Adipose tissue (tissue), 3 donors: ENCODE results near the gene MET. TPM values are rescaled to one million over a fixed set of nuclear protein-coding genes. Genes with fewer than 3 reads are reported as not detected.

ENCODE experiments used
- H3K27ac ChIP-seq: one replicate; pipeline ENCODE4 v1.5.1; 2013; ENCODE audit warnings: low read depth, low read length
- WGBS, 3 donors: extraction: QIAGEN DNeasy Blood & Tissue Kit; methylation state at CpG; one replicate each; pipeline ENCODE4 v1.1.7; 2013; 5-methylcytosine and 5-hydroxymethylcytosine counted together
- polyA plus RNA-seq, 3 donors: library from polyadenylated mRNA; stranded (reverse); fragments of 200-250 nt; gene quantifications; one replicate each; pipeline ENCODE4 v1.2.3, GENCODE V29; 2013
- donor health status: healthy with polysubstance abuse.
- donor health status: Bipolar disorder and iron deficiency.
- donor health status: healthy.

MET gene
- polyA plus RNA-seq, 3 donors = 3.4 to 7.4 (median 5.3) TPM

DNA sequence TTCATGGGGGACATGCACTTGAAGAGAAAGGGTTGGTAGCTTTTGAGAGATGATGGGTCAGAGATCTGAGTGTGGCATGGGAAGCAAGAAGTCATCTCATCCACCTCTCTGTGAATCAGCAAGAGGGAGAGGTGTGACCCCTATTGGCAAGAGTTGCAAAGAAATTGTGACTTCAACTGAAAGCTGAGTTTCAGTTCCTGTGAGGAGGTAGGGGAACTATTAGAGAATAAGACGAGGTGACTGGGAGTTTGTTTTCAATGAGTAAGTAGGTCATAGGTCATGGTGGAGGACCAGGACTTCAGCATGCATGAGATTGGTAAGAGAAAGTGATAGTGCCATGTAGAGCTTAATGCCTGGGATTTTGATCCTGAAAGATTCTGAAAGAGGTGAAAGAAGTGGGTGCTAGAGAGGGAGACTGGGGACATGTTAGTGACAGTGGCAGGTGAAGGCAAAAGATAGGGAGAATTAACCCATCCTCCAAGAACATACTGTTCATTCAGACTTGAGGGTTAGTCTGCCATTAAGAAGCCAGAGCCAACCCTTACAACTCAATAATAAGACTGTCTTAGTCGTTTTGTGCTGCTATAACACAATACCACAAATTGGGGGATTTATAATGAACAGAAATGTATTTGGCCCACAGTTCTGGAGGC is 114.9 kb downstream of the MET start:
- no peak overlapping the region for H3K27ac ChIP-seq
- WGBS, 3 donors = 51 to 55% (median 55%) methylated on average over 2 of the region's 2 CpGs

- WGBS, 3 donors = 50 to 84% (median 80%) methylated on average over 2 of the region's 2 CpGs
- H3K27ac ChIP-seq = no peak overlapping the region
Observed at GRCh38 chr7:116787881-116788280, 115.9 kb downstream of the MET start.

- WGBS, 3 donors = 61 to 75% (median 74%) methylated on average over 5 of the region's 5 CpGs
- H3K27ac ChIP-seq = no peak overlapping the region
Observed at GRCh38 chr7:116788572-116789197, 116.7 kb downstream of the MET start.

DNA sequence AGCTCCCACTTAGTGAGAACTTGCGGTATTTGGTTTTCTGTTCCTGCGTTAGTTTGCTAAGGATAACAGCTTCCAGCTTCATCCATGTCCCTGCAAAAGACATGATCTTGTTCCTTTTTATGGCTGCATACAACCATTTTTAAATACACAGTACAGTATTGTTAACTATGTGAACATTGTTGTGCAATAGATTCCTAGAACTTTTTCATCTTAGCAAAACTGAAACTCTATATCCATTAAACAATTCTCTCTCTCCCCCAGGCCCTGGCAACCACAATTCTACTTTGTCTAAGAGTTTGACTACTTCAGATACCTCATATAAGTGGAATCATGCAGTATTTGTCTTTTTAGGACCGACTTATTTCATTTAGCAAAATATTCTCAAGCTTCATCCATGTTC is 118.0 kb downstream of the MET start:
- H3K27ac ChIP-seq = no peak overlapping the region
- WGBS, 3 donors = 93 to 97% (median 95%) methylated on average over 3 of the region's 3 CpGs

DNA sequence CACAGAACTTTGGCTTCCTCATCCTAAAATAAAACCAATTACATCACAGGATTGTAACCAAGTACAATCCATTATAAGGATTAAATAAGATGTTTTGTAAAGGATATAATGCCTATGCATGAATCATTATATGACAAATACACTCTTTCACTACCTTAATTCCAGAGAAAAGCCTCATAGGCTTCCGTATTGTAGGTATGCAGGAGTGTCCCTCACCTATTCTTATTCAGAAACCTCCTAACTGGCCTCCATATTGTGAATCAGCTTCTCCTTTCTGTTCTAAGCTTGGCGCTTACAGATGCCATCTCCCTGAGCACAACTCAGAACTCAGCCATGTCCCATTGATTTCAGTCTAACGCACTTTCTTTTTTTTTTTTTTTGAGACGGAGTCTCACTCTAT is 120.8 kb downstream of the MET start:
- WGBS, 3 donors = 98 to 99% (median 98%) methylated on average over 4 of the region's 4 CpGs
- no peak overlapping the region for H3K27ac ChIP-seq

GRCh38 chr7:116793795-116794340 is 121.9 kb downstream of the MET start:
- 90 to 95% (median 92%) methylated on average over 5 of the region's 5 CpGs for WGBS, 3 donors
- no peak overlapping the region for H3K27ac ChIP-seq

DNA sequence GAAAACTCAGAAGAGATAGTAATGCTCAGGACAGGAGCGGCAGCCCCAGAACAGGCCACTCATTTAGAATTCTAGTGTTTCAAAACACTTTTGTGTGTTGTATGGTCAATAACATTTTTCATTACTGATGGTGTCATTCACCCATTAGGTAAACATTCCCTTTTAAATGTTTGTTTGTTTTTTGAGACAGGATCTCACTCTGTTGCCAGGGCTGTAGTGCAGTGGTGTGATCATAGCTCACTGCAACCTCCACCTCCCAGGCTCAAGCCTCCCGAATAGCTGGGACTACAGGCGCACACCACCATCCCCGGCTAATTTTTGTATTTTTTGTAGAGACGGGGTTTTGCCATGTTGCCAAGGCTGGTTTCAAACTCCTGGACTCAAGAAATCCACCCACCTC is 124.5 kb downstream of the MET start:
- WGBS, 3 donors = 94 to 97% (median 95%) methylated on average over 5 of the region's 5 CpGs
- no peak overlapping the region for H3K27ac ChIP-seq

- WGBS, 3 donors = 40 to 51% (median 41%) methylated on average over 2 of the region's 2 CpGs
- H3K27ac ChIP-seq = no peak overlapping the region
Observed at GRCh38 chr7:116797612-116798011, 125.6 kb downstream of the MET start.

DNA sequence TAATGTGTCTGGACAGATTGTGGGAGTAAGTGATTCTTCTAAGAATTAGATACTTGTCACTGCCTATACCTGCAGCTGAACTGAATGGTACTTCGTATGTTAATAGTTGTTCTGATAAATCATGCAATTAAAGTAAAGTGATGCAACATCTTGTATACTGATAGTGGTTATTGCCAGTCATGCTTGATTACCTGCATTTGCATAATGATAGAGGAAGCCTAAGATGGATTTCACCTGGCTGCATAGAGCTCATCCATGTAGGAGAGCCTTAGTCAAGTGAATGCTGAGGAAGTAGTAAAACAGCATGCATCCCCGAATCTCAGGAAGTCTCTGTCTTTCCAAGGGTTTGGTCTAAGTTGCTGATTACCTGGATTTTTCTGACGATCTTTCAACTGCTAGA is 126.2 kb downstream of the MET start:
- no peak overlapping the region for H3K27ac ChIP-seq

DNA sequence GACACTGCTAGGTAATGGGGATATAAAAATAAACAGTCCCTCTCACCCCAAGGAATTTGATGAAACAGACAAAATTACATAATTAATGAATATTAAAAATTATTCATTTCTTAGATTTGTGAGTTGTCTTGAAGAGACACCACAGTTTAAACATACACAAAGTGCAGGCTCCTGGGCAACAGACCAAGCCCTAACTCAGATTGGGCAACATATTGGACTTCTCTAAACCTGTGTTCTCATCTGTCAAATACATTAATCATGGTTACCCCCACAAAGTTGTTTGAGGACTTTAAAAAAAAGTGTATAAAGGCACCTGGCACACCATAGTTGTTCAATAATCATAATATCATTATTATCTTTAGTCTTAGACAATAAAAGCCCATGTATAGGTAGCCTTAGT is 127.9 kb downstream of the MET start:
- no peak overlapping the region for H3K27ac ChIP-seq

More for the DNA sequence above, 126.2 kb downstream of the MET start:
- 70 to 85% (median 78%) methylated on average over 3 of the region's 3 CpGs for WGBS, 3 donors

DNA sequence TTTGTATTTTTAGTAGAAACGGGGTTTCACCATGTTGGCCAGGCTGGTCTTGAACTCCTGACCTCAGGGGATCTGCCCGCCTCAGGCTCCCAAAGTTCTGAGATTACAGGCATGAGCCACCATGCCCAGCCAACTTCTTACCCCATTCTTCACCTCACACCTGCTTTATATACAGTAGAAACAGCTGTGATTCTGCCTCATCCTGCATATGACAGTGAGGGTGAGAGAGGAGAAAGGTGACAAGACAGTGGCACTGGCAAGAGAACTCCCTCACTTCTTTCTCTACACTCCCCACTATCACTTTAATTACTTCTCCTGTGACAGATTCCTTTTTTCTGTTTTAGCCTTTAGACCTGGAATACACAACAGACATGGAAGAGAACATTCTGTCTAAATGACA is 128.6 kb downstream of the MET start:
- no peak overlapping the region for H3K27ac ChIP-seq
- WGBS, 3 donors = 88 to 93% (median 88%) methylated on average over 2 of the region's 2 CpGs

DNA sequence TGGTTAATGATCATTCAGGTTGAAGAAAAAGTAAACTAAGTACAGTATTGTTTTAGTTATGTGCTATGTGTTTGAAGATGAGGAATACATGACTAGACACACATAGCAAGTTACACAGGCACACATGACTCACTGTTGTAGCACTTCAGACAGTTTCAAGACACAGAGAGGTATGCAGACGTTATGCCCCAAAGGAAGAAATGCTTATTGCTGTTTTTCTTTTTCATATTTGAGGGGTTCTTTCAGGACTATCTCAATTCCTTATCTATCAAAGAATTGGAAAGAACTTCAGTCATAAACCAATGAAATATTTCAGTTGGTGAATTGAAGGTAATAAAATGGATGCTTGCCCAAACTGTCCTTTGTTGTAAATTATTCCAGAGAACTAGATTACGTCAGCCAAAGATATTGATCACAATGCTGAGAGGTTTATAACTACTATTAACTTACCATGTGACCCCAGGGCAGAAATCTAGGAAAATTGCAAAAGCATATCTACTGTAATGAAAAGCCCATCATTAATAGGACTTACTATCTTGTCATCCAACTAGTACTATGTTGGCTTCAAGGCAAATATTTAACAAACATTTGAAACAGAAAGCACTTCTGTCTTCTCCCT is 129.2 kb downstream of the MET start:
- no peak overlapping the region for H3K27ac ChIP-seq
- WGBS, 3 donors = 56 to 76% (median 74%) methylated on average over 2 of the region's 2 CpGs

DNA sequence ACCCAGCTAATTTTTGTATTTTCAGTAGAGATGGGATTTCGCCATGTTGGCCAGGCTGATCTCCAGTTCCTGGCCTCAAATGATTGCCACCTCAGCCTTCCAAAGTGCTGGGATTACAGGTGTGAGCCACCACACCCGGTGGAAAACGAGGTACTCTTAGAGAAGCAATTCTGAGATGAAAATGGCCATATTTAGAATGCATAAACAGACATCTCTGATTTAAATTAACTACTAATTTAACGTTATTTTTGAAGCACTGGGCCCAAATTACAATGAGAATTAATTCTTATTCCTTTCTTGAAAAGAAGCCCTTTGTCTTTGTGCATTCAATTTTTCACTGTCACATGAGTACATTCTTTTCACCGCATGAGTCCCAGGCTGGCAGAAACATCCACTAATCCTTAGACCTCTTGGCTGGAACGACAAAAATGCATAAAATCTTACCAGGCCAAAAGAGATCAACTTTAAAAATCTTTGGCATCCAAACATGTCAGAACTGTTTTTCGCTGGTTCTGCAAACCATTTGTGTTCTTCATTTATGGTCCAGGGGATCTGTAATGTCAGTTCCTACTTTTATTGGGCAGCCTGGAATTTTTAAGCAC is 130.2 kb downstream of the MET start:
- WGBS, 3 donors = 77 to 86% (median 83%) methylated on average over 7 of the region's 7 CpGs
- no peak overlapping the region for H3K27ac ChIP-seq

DNA sequence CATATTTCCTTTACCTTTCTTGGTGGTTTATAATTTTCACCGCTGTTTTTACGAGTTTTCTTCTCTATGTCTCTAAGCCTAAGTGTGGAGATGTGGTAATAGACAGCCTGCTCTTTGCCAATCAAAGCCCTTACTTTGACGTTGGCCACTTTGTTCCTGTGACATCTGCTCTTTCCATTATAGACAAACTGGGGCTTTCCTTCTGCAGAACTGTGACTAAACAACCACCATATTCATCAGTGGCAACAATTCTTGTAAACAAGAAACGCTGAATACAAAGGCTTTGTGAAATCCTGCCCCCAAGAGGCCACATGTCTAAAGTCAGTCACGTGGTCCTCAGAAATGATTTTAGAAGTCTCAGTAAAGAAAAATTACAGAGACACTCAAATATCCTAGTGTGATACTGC is 130.8 kb downstream of the MET start:
- WGBS, 3 donors = 31 to 41% (median 37%) methylated on average over 5 of the region's 5 CpGs
- H3K27ac ChIP-seq = no peak overlapping the region

DNA sequence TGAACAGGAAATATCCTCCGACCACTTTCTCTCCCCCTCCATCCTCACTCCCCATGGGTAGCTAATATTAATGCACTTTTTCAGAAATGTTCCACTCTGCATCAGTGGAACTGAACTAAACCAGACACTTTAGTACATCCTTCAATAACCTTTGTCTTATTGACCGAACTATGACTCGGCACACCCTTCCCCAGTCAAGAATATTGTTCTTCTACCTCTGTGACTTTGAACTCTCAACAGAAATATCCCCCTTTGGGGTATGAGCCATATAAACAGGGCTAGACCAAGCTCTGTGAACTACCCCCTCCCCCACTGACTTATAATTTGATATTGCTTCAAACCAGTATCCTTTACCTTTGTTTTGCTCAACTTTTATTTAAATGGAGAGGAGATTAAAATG is 132.5 kb downstream of the MET start:
- no peak overlapping the region for H3K27ac ChIP-seq
- WGBS, 3 donors = 87 to 92% (median 90%) methylated on average over 3 of the region's 3 CpGs

- WGBS, 3 donors = 51 to 59% (median 57%) methylated on average over 7 of the region's 7 CpGs
- no peak overlapping the region for H3K27ac ChIP-seq
Observed at GRCh38 chr7:116805100-116805544, 133.1 kb downstream of the MET start.

GRCh38 chr7:116806046-116806944 is 134.3 kb downstream of the MET start:
- H3K27ac ChIP-seq = no peak overlapping the region
- WGBS, 3 donors = 65 to 91% (median 86%) methylated on average over 7 of the region's 7 CpGs

DNA sequence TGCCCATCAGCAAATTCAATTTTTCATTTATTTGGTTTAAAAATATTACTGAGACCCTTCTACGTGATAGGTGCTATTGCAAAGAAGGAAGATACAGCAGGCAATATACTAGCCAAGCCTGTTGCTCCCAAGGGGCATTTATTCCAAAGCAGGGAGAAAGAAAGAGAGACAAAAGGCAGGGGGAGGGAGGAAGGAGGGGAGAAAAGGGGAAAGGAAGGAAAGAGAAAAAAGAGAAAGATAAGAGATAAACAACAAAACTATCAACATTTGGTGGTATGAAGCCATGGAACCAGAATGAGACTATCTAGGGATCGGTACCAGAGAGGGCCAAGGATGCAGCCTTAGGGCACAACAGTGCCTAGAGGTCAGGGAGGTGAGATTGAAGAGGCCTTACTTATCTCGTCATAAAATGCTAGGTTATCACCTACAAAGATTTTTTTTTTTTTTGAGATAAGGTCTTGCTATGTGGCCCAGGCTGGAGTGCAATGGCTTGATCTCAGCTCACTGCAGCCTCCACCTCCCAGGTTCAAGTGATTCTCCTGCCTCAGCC is 135.1 kb downstream of the MET start:
- WGBS, 3 donors = 88 to 92% (median 89%) methylated on average over 3 of the region's 3 CpGs
- no peak overlapping the region for H3K27ac ChIP-seq
